Measurements from ENCODE around the gene ACSS3. TPM values are rescaled to one million over a fixed set of nuclear protein-coding genes. Genes with fewer than 3 reads are reported as not detected.

ACSS3 gene
- total RNA-seq, 2 donors from 2014 or later = 28.3 to 29.4 TPM

GRCh38 chr12:81092053-81092452 is 14.2 kb downstream of the ACSS3 start:
- Histone ChIP-seq H3K27ac (ENCODE audit: low read depth, low read length) (no peak overlapping the region), H3K4me3 (ENCODE audit: low read length) (no peak overlapping the region), H3K27me3 (ENCODE audit: control insufficient read depth, insufficient read depth, low read length, poor library complexity, severe bottlenecking) (no peaks in the 10 kb centered on the region), H3K4me1 (ENCODE audit: control insufficient read depth, insufficient read depth, low read length) (peaks cover 32% of the 10 kb centered on the region), H3K9me3 (ENCODE audit: control insufficient read depth, low read length) (no peaks in the 10 kb centered on the region), H3K9ac (ENCODE audit: extremely low read depth, low read length, poor library complexity, severe bottlenecking) (no peak overlapping the region), H3K36me3 (ENCODE audit: control insufficient read depth, insufficient read depth, low read length) (no peaks in the 10 kb centered on the region)
- Mint-ChIP-seq H3K9me3 (no peaks in the 10 kb centered on the region), H3K36me3 (ENCODE audit: low read depth) (no peaks in the 10 kb centered on the region), H3K4me3 (no peak overlapping the region), H3K27me3 (ENCODE audit: insufficient read depth) (no peaks in the 10 kb centered on the region), H3K4me1 (peaks cover 34% of the 10 kb centered on the region), H3K27ac (no peak overlapping the region)
- 90% methylated on average over 1 of the region's 3 CpGs; no CpG with 5 or more reads in 1 of the 2 experiments for WGBS, 2 experiments (ENCODE audit: insufficient coverage in 1 of 2, insufficient read length in 1 of 2)
- TF ChIP-seq CTCF (conservative IDR thresholded peaks at IDR 0.05) = no peak
- no peak for DNase-seq

- no peaks in the 10 kb centered on the region for H3K9me3 ChIP-seq (ENCODE audit: control insufficient read depth, low read length)
- no peaks in the 10 kb centered on the region for H3K36me3 ChIP-seq (ENCODE audit: control insufficient read depth, insufficient read depth, low read length)
- H3K27ac ChIP-seq (ENCODE audit: low read depth, low read length) = no peak overlapping the region
- peaks cover 24% of the 10 kb centered on the region for H3K4me1 ChIP-seq (ENCODE audit: control insufficient read depth, insufficient read depth, low read length)
- Mint-ChIP-seq H3K27me3 (ENCODE audit: insufficient read depth) (no peaks in the 10 kb centered on the region), H3K36me3 (ENCODE audit: low read depth) (no peaks in the 10 kb centered on the region), H3K4me1 (peaks cover 15% of the 10 kb centered on the region), H3K9me3 (no peaks in the 10 kb centered on the region), H3K4me3 (no peak overlapping the region), H3K27ac (no peak overlapping the region)
- TF ChIP-seq CTCF (conservative IDR thresholded peaks at IDR 0.05) = no peak
- 63 to 89% methylated on average over 1 of the region's 1 CpG for WGBS, 2 experiments (ENCODE audit: insufficient coverage in 1 of 2, insufficient read length in 1 of 2)
- no peaks in the 10 kb centered on the region for H3K27me3 ChIP-seq (ENCODE audit: control insufficient read depth, insufficient read depth, low read length, poor library complexity, severe bottlenecking)
- no peak overlapping the region for H3K9ac ChIP-seq (ENCODE audit: extremely low read depth, low read length, poor library complexity, severe bottlenecking)
- DNase-seq = no peak
- H3K4me3 ChIP-seq (ENCODE audit: low read length) = no peak overlapping the region
Observed at GRCh38 chr12:81094718-81095360, 17.0 kb downstream of the ACSS3 start.

- no peaks in the 10 kb centered on the region for H3K9me3 Mint-ChIP-seq
- Histone ChIP-seq H3K27me3 (ENCODE audit: control insufficient read depth, insufficient read depth, low read length, poor library complexity, severe bottlenecking) (no peaks in the 10 kb centered on the region), H3K4me1 (ENCODE audit: control insufficient read depth, insufficient read depth, low read length) (peaks cover 17% of the 10 kb centered on the region), H3K27ac (ENCODE audit: low read depth, low read length) (no peak overlapping the region), H3K9ac (ENCODE audit: extremely low read depth, low read length, poor library complexity, severe bottlenecking) (no peak overlapping the region), H3K9me3 (ENCODE audit: control insufficient read depth, low read length) (no peaks in the 10 kb centered on the region), H3K36me3 (ENCODE audit: control insufficient read depth, insufficient read depth, low read length) (no peaks in the 10 kb centered on the region), H3K4me3 (ENCODE audit: low read length) (no peak overlapping the region)
- H3K36me3 Mint-ChIP-seq (ENCODE audit: low read depth) = no peaks in the 10 kb centered on the region
- H3K27me3 Mint-ChIP-seq (ENCODE audit: insufficient read depth) = no peaks in the 10 kb centered on the region
- DNase-seq = peak; percentile 63
- no peak overlapping the region for H3K27ac Mint-ChIP-seq
- TF ChIP-seq CTCF (conservative IDR thresholded peaks at IDR 0.05) = no peak
- WGBS, 2 experiments (ENCODE audit: insufficient coverage in 1 of 2, insufficient read length in 1 of 2) = 31 to 42% methylated on average over 2 to 6 of the region's 6 CpGs
- no peak overlapping the region for H3K4me3 Mint-ChIP-seq
- H3K4me1 Mint-ChIP-seq = peaks cover 9% of the 10 kb centered on the region
Observed at GRCh38 chr12:81095501-81096232, 17.8 kb downstream of the ACSS3 start.

Measured in endodermal cell (in vitro differentiated cells).